Endothelial cell of umbilical vein (primary cell): Measurements from ENCODE around the gene SLC41A3.

Experiments used
- EZH2 ChIP-seq: IDR thresholded peaks from 2 replicates; pipeline ENCODE4 v1.6.1; 2012; ENCODE audit warnings: borderline replicate concordance, low read depth, mild to moderate bottlenecking, moderate library complexity, low read length, inconsistent platforms; ENCODE audit not compliant: severe bottlenecking
- FOS ChIP-seq: IDR thresholded peaks from 2 replicates; pipeline ENCODE4 v1.6.1; 2011; ENCODE audit warnings: mild to moderate bottlenecking, low read length, moderate library complexity, borderline replicate concordance; ENCODE audit not compliant: insufficient read depth
- JUN ChIP-seq: IDR thresholded peaks from 2 replicates; pipeline ENCODE4 v1.6.1; 2011; ENCODE audit warnings: borderline replicate concordance, low read depth; ENCODE audit not compliant: insufficient read length, insufficient read depth
- POLR2A ChIP-seq: IDR thresholded peaks from 2 replicates; pipeline ENCODE4 v1.6.1; 2012; ENCODE audit warnings: low read depth, mild to moderate bottlenecking, control low read depth, low read length
- POLR2AphosphoS5 ChIP-seq: IDR thresholded peaks from 2 replicates; pipeline ENCODE4 v1.6.1; 2012; ENCODE audit warnings: low read depth, mild to moderate bottlenecking, control low read depth, low read length, moderate library complexity; ENCODE audit not compliant: insufficient read depth
- TF ChIP-seq, protein P1 (sequence below), 2 donors: IDR thresholded peaks; 1 replicate in 1 of 2; 2 replicates in 1 of 2; pipeline ENCODE4 v1.5.1; 2011; ENCODE audit warnings: low read length in 2 of 2, mild to moderate bottlenecking in 2 of 2, moderate library complexity in 2 of 2, control low read depth in 1 of 2, inconsistent platforms in 1 of 2, low read depth in 1 of 2; ENCODE audit not compliant: insufficient read depth in 1 of 2; ENCODE audit errors: extremely low read depth in 1 of 2

DNA sequence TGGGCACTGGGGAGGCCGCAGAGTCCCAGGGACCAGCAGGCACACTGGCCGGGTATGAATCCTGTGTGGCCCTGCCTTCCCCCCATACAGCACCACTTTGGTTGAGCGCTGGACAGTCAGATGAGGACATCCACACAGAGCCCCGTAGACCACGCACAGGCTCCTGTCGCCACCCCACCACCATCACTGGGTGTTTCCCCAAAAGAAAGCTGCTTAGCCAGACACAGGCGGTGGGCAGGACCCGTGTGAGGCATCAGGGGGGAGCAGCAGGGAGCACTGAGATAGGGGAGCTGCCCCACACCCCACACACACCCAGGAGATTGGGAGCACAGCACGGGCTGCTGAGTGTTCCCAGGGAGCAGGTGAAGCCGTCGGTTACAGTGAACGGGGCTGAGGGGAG is 42.4 kb upstream of the SLC41A3 start:
- TF ChIP-seq JUN (no peak), POLR2AphosphoS5 (no peak), FOS (no peak), EZH2 (no peak), POLR2A (no peak)
- TF ChIP-seq, protein P1, sequence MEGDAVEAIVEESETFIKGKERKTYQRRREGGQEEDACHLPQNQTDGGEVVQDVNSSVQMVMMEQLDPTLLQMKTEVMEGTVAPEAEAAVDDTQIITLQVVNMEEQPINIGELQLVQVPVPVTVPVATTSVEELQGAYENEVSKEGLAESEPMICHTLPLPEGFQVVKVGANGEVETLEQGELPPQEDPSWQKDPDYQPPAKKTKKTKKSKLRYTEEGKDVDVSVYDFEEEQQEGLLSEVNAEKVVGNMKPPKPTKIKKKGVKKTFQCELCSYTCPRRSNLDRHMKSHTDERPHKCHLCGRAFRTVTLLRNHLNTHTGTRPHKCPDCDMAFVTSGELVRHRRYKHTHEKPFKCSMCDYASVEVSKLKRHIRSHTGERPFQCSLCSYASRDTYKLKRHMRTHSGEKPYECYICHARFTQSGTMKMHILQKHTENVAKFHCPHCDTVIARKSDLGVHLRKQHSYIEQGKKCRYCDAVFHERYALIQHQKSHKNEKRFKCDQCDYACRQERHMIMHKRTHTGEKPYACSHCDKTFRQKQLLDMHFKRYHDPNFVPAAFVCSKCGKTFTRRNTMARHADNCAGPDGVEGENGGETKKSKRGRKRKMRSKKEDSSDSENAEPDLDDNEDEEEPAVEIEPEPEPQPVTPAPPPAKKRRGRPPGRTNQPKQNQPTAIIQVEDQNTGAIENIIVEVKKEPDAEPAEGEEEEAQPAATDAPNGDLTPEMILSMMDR (IDR thresholded peaks at IDR 0.05; ENCODE audit: extremely low read depth in 1 of 2, insufficient read depth in 1 of 2, low read depth in 1 of 2, low read length in 2 of 2), result no peak
